ENCODE measurements around the gene DTNA.

The DTNA gene

GRCh38 chr18:34809451-34810072 lies 99.5 kb downstream of the DTNA start:
- TF ChIP-seq CTCF (IDR thresholded peaks at IDR 0.05; ENCODE audit: low read depth, low read length, missing control alignments): peak; percentile 30
- no peak for DNase-seq (ENCODE audit: low read depth)
- H3K4me3 ChIP-seq (ENCODE audit: low read depth, low read length): no peak overlapping the region

- TF ChIP-seq CTCF (IDR thresholded peaks at IDR 0.05; ENCODE audit: low read depth, low read length, missing control alignments): no peak
- DNase-seq (ENCODE audit: low read depth): no peak
- H3K4me3 ChIP-seq (ENCODE audit: low read depth, low read length): no peak overlapping the region
Observed at GRCh38 chr18:34816183-34816582, 106.1 kb downstream of the DTNA start.

- TF ChIP-seq CTCF (IDR thresholded peaks at IDR 0.05; ENCODE audit: low read depth, low read length, missing control alignments): no peak
Observed at GRCh38 chr18:34817636-34818035, 107.5 kb downstream of the DTNA start.

GRCh38 chr18:34818064-34818463 lies 108.0 kb downstream of the DTNA start:
- H3K4me3 ChIP-seq (ENCODE audit: low read depth, low read length): no peak overlapping the region
- DNase-seq (ENCODE audit: low read depth): no peak
- TF ChIP-seq CTCF (IDR thresholded peaks at IDR 0.05; ENCODE audit: low read depth, low read length, missing control alignments): no peak

More at GRCh38 chr18:34817636-34818035, 107.5 kb downstream of the DTNA start:
- H3K4me3 ChIP-seq (ENCODE audit: low read depth, low read length): no peak overlapping the region
- DNase-seq (ENCODE audit: low read depth): no peak

GRCh38 chr18:34820360-34821065 lies 110.4 kb downstream of the DTNA start:
- no peak for DNase-seq (ENCODE audit: low read depth)
- TF ChIP-seq CTCF (IDR thresholded peaks at IDR 0.05; ENCODE audit: low read depth, low read length, missing control alignments): no peak
- H3K4me3 ChIP-seq (ENCODE audit: low read depth, low read length): no peak overlapping the region

GRCh38 chr18:34821669-34822210 lies 111.6 kb downstream of the DTNA start:
- no peak overlapping the region for H3K4me3 ChIP-seq (ENCODE audit: low read depth, low read length)
- peak; percentile 6 for TF ChIP-seq CTCF (IDR thresholded peaks at IDR 0.05; ENCODE audit: low read depth, low read length, missing control alignments)
- DNase-seq (ENCODE audit: low read depth): no peak

Measured in GM12864 (cell line).